Choroid plexus epithelial cell (primary cell): ENCODE data around the gene HECW1.

ENCODE experiments used
- DNase-seq: peaks from one replicate; pipeline ENCODE4 v3.0.0-alpha.2; 2010; ENCODE audit warnings: low read depth
- H3K4me3 ChIP-seq: 2 replicates; pipeline ENCODE4 v1.5.1; 2011; ENCODE audit warnings: low read depth, mild to moderate bottlenecking, control low read depth, low read length, moderate library complexity
- CTCF ChIP-seq: conservative IDR thresholded peaks from 2 replicates; pipeline ENCODE4 v1.5.1; 2011; ENCODE audit warnings: low read depth, mild to moderate bottlenecking, control low read depth, inconsistent platforms, low read length, moderate library complexity

HECW1 gene

GRCh38 chr7:43559946-43560335 is 447.5 kb downstream of the HECW1 start:
- no peak overlapping the region for H3K4me3 ChIP-seq
- TF ChIP-seq CTCF = no peak
- DNase-seq = no peak

GRCh38 chr7:43560742-43561330 is 448.4 kb downstream of the HECW1 start:
- no peak for TF ChIP-seq CTCF
- peak; percentile 32 for DNase-seq
- no peak overlapping the region for H3K4me3 ChIP-seq

- TF ChIP-seq CTCF = no peak
- no peak overlapping the region for H3K4me3 ChIP-seq
- DNase-seq = no peak
Observed at GRCh38 chr7:43562383-43562782, 449.9 kb downstream of the HECW1 start.

GRCh38 chr7:43565786-43566185 is 453.3 kb downstream of the HECW1 start:
- peak; percentile 58 for DNase-seq
- no peak overlapping the region for H3K4me3 ChIP-seq
- no peak for TF ChIP-seq CTCF

GRCh38 chr7:43568529-43568928 is 456.1 kb downstream of the HECW1 start:
- no peak for TF ChIP-seq CTCF
- peak; percentile 66 for DNase-seq
- H3K4me3 ChIP-seq = no peak overlapping the region

GRCh38 chr7:43569424-43569823 is 457.0 kb downstream of the HECW1 start:
- peak; percentile 89 for DNase-seq
- no peak overlapping the region for H3K4me3 ChIP-seq
- TF ChIP-seq CTCF = no peak

GRCh38 chr7:43570688-43571365 is 458.4 kb downstream of the HECW1 start:
- H3K4me3 ChIP-seq = no peak overlapping the region
- TF ChIP-seq CTCF = no peak
- peak; percentile 34 for DNase-seq
